KMS-11 (cell line): ENCODE measurements around the gene HCK.

Experiments used
- H2AFZ ChIP-seq: fragments of 200-600 bp; sonication (generic); 2 replicates; pipeline ENCODE4 v1.6.1; 2016; ENCODE audit warnings: antibody characterized with exemption, mixed run types, low read depth
- H3K27ac ChIP-seq: fragments of 200-600 bp; sonication (generic); 2 replicates; pipeline ENCODE4 v1.6.1; 2016; ENCODE audit warnings: mild to moderate bottlenecking, mixed run types
- H3K27me3 ChIP-seq: fragments of 200-600 bp; sonication (generic); 2 replicates; pipeline ENCODE4 v1.6.1; 2017; ENCODE audit warnings: mild to moderate bottlenecking, low read depth, mixed run types, moderate library complexity; ENCODE audit not compliant: insufficient read depth
- H3K36me3 ChIP-seq: fragments of 200-600 bp; sonication (generic); 2 replicates; pipeline ENCODE4 v1.6.1; 2017; ENCODE audit warnings: mild to moderate bottlenecking, mixed run types; ENCODE audit not compliant: insufficient read depth
- H3K4me1 ChIP-seq: fragments of 200-600 bp; sonication (generic); 2 replicates; pipeline ENCODE4 v1.6.1; 2016; ENCODE audit warnings: mild to moderate bottlenecking, low read depth, mixed run types; ENCODE audit not compliant: poor library complexity, severe bottlenecking
- H3K4me2 ChIP-seq: fragments of 200-600 bp; sonication (generic); 2 replicates; pipeline ENCODE4 v1.7.0; 2016; ENCODE audit warnings: mild to moderate bottlenecking, mixed run types
- H3K4me3 ChIP-seq: fragments of 200-600 bp; sonication (generic); IDR thresholded peaks from 2 replicates; pipeline ENCODE4 v1.6.1; 2017; ENCODE audit warnings: low read depth, low read length, mixed read lengths; ENCODE audit not compliant: insufficient read depth
- H3K79me2 ChIP-seq: fragments of 200-600 bp; sonication (generic); 2 replicates; pipeline ENCODE4 v1.6.1; 2016; ENCODE audit warnings: low read depth, mixed run types; ENCODE audit not compliant: insufficient read depth
- H3K9ac ChIP-seq: fragments of 200-600 bp; sonication (generic); 2 replicates; pipeline ENCODE4 v1.6.1; 2016; ENCODE audit warnings: mild to moderate bottlenecking, mixed run types
- H4K20me1 ChIP-seq: fragments of 200-600 bp; sonication (generic); 2 replicates; pipeline ENCODE4 v1.6.1; 2016; ENCODE audit warnings: mild to moderate bottlenecking, mixed run types; ENCODE audit not compliant: insufficient read depth
- CTCF ChIP-seq: fragments of 200-600 bp; sonication (generic); conservative IDR thresholded peaks from 2 replicates; pipeline ENCODE4 v1.6.1; 2017; ENCODE audit warnings: low read depth, mild to moderate bottlenecking, antibody characterized with exemption, low read length, moderate library complexity, mixed read lengths

Gene HCK

DNA sequence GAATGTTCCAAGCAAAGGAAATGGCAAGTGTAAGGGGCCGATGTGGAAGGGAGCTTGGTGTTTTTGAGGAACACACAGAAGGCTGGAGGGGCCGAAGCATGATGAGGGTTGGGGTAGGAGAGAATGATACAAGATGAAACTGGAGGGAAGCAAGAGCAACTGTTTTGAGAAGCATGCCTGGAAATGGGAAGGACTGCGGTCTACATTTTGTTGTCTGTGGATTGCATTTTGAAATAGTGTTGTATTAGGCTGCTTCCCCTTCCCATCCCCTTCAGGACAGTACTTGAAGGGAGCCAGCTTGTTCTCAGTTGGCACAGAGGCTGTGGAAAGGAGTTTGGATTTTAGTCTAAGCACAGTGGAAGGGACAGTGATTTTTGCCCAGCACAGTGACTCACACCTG, 59.7 kb downstream of the HCK start:
- peaks cover 13% of the 10 kb centered on the region; the same call in 1 of the 2 replicates for H4K20me1 ChIP-seq
- H3K4me3 ChIP-seq, result no peak overlapping the region
- H3K27me3 ChIP-seq, result no peaks in the 10 kb centered on the region
- peaks cover 14% of the 10 kb centered on the region for H3K4me1 ChIP-seq
- H3K4me2 ChIP-seq, result no peak overlapping the region
- H3K27ac ChIP-seq, result no peak overlapping the region
- no peaks in the 10 kb centered on the region for H3K36me3 ChIP-seq
- H2AFZ ChIP-seq, result no peak overlapping the region
- H3K9ac ChIP-seq, result no peak overlapping the region
- H3K79me2 ChIP-seq, result peaks cover 70% of the 10 kb centered on the region
- no peak for TF ChIP-seq CTCF

DNA sequence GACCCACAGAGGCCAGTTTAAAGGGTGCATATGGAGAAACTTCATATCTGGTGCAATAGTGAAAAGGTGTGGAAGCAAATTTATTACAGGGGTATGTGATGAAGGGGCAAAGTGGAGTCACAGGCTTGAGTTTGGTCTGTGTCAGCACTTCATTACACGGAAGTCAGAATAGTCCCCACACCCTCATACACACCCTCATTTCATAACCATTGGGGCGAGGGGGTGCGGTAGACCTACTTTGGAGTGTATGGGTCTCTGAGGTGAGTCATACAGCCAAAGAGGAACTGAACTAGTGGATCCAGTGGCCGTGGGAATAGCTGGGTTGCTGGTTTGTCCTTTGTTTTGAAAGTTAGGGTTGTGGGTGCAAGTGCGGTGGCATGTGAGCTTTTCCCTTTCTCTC, 60.8 kb downstream of the HCK start:
- H2AFZ ChIP-seq, result no peak overlapping the region
- no peak for TF ChIP-seq CTCF
- no peak overlapping the region for H3K4me3 ChIP-seq
- peaks cover 14% of the 10 kb centered on the region for H3K4me1 ChIP-seq
- H3K27me3 ChIP-seq, result no peaks in the 10 kb centered on the region
- peaks cover 78% of the 10 kb centered on the region for H3K79me2 ChIP-seq
- no peak overlapping the region for H3K27ac ChIP-seq
- H3K4me2 ChIP-seq, result no peak overlapping the region
- H4K20me1 ChIP-seq, result peaks cover 16% of the 10 kb centered on the region
- no peaks in the 10 kb centered on the region for H3K36me3 ChIP-seq
- H3K9ac ChIP-seq, result no peak overlapping the region

DNA sequence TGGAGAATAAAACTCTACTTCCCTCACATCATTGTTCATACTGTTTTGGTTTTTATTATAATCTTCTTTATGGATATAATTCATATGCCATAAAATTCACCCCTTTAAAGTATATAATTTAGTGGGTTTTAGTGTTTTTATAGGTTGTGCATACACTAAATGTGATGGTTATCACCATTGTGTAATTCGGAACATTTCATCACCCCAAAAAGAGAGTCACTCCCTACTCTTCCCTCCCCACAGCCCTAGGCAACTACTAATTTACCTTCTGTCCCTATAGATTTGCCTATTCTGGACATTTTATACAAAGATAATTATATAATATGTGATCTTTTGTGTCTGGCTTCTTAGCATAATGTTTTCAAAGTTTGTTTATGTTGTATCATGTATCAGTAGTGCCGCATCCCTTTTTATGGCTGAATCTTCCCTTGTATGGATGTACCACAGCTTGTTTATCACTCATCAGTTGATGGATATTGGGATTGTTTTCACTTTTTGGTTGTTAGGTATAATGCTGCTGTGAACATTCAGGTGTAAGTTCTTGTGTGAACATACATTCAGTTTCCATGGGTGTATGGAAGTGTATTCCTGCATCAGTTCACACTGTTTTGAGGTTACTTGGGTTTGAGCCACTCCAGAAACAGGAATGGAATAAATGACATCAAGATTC, 61.7 kb downstream of the HCK start:
- H3K36me3 ChIP-seq, result no peaks in the 10 kb centered on the region
- peaks cover 84% of the 10 kb centered on the region for H3K79me2 ChIP-seq
- H4K20me1 ChIP-seq, result peaks cover 16% of the 10 kb centered on the region
- no peak overlapping the region for H3K4me3 ChIP-seq
- H2AFZ ChIP-seq, result no peak overlapping the region
- H3K4me2 ChIP-seq, result no peak overlapping the region
- no peak overlapping the region for H3K27ac ChIP-seq
- H3K9ac ChIP-seq, result no peak overlapping the region
- no peak for TF ChIP-seq CTCF
- H3K27me3 ChIP-seq, result no peaks in the 10 kb centered on the region
- peaks cover 14% of the 10 kb centered on the region for H3K4me1 ChIP-seq

DNA sequence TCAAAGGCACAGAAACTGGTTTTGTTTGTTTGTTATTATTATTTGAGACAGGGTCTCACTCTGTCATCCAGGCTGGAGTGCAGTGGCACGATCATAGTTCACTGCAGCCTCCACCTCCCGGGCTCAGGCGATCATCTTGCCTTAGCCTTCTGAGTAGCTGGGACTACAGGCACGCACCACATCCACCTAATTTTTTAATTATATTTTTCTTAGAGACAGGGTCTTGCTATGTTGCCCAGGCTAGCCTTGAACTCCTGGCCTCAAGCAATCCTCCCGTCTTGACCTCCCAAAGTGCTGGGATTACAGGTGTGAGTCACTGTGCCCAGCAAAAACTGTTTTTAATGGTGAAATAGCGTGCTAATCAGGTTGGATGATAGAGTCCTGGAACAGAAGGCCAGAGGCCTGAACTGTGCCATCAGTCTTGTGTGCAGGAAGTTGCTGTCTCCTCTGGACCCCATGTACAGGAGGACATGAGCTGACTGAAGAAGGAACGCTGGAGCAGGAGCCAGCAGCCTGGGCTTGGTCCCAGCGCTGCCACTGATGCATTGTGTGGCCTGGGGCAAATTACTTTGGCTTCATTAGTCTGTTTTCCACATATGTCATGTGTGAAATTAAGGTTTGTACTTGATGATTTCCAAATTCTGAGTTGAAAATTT, 62.4 kb downstream of the HCK start:
- no peak for TF ChIP-seq CTCF
- peaks cover 88% of the 10 kb centered on the region for H3K79me2 ChIP-seq
- H3K4me1 ChIP-seq, result peaks cover 14% of the 10 kb centered on the region
- H4K20me1 ChIP-seq, result peaks cover 16% of the 10 kb centered on the region
- no peak overlapping the region for H3K4me3 ChIP-seq
- no peak overlapping the region for H2AFZ ChIP-seq
- no peak overlapping the region for H3K27ac ChIP-seq
- no peak overlapping the region for H3K4me2 ChIP-seq
- H3K9ac ChIP-seq, result no peak overlapping the region
- no peaks in the 10 kb centered on the region for H3K27me3 ChIP-seq
- no peaks in the 10 kb centered on the region for H3K36me3 ChIP-seq
